HG02884 (cell line): ENCODE results near the gene RPS10.
A peak's percentile ranks its signal among the peaks of the same experiment; 100 is the strongest.

Source experiments
- ATAC-seq: cut with Tn5 transposase; IDR thresholded peaks from one replicate; pipeline ENCODE4 v1.9.1; 2021; ENCODE audit warnings: mild to moderate bottlenecking, moderate library complexity; ENCODE audit not compliant: unreplicated experiment

Gene RPS10

DNA sequence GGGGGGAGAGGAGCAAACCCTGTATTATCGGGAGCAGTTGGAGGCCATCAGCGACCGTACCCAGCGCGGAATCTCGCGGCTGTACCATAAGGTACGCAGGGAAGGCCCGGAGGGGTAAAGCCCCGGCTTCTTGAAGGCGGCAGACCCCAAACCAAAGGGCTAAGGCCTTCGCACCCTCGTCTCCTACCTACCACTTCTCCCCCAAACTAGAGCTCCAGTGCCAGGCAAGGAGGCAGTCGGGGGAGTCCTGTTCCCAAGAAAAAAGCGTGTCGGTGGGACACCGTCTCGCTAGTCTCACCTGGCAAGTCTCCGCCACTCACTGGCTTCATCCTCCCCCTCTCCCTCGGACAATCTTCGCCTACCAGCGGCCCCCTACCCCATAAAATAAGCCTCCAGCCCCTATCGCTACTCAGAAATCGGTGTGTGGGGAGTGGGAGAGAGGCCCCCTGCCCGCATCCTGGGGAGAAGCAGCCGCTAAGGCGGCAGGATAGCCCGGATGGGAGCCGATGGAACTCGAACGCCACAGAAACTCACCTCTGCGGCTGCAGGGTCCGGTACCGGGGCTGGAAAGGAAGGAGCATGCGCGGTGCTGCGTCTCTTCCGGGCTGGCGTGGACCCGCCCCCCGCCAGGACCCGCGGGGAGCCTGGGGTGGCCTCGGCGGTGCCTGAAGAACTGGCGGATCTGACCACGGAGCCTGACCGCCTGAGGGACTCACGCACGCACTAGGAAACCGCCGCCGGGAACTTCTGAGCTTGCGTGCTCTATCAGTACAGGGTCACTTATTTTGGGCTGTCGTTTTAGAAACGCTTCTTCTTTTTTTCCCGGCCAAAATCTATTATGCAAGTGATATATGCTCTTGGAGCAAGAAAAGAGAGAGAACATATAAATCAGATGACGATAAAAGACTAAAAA, at the start of gene RPS10:
TSS of gene RPS10 (minus strand) at position 572 of the 913 bp plus-strand sequence. CDS start 848 bp downstream, outside the sequence.
- ATAC-seq, result peak; percentile 74

DNA sequence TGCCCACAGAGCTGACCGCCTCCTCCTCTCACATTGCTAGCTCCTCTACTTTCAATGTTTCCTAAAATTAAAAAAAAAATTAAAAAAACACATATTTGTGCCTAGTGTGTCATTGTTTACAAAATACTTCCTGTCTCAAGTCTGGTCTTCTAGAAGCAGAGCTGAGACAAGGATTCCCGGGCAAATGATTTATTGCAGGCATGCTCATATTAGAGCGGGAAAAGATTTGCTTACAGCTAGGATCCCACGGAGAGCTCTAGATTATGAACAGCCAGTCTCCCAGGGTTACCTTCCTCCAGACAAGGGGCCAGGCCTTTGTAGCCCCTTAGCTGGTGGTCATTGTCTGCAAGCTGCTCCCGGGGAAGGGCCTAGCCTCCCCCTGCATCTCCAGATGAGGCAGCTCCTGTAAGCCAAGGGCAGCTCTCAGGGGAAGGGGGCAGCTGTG, 49.4 kb upstream of the RPS10 start:
- ATAC-seq, result no peak

DNA sequence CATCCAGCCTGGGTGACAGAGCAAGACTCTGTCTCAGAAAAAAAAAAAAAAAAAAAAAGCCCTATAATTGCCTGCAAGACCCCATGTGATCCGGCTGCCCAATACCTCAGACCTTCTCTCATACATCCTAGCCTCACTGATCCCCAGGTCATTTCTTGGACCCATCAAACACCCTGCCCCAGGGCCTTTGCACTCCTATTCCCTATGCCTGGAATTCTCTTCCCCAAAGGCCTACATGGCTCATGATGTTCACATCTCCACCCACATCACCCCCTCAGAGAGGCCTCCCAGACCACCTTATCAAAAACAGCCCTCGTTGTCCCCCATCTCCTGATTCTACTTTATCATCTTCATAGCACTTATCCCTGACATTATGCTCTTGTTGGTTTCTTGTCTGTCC, 48.9 kb upstream of the RPS10 start:
- ATAC-seq, result no peak

DNA sequence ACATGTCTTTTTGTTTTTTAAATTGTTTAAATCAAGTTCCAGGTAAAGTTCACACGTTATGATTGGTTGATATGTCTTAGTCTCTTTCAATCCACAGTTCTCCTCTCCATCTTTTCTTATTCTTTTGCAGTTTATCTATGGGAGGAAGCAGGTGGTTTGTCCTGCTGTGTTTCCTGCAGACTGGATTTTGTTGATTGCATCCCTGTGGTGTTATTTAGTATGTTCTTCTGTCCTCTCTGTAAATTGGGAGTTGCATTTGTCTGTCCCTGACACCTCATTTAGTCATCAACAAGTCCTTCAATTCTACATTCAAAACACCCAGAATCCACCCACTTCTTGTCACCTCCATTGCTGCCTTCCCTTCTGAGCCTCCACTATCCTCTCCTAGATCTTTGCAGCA, 48.1 kb upstream of the RPS10 start:
- no peak for ATAC-seq

DNA sequence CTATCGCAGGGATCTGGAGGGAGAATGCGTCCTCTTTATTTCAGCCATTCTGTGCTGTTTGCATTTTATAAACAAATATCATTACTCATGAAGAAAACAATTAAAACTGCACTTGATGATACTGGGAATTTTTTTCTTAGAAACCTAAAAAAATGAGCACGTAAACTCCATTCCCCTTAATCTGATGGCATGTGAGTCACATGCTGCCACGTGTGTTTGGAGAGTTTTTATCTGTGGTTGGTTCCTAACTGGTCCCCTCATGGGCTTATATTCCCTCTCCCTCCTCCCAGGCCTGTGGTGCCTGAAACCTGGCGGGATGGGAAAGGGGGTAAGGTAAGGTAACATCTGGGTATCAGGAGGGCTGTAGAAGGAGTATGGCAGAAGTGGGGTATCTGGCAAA, 46.6 kb upstream of the RPS10 start:
- ATAC-seq, result no peak

DNA sequence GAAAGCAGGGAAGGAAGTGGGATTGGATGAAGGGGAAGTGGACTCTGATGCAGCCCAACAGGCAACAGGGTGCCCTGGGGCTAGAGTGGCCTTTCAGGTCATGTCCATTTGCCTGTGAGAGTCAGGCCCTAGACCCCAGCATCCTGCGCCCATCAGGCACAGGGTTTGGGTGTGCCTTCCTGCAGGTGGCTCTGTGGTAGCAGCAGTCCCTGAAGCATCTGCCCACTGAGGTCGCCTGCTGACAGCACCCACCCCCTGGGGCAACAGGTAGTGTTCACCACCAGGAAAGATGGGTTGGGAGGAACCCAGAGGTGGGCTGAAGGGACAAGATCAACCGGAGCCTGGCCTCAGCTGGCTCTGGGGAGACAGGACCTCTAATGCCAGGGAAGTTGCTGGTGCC, 43.6 kb upstream of the RPS10 start:
- no peak for ATAC-seq

DNA sequence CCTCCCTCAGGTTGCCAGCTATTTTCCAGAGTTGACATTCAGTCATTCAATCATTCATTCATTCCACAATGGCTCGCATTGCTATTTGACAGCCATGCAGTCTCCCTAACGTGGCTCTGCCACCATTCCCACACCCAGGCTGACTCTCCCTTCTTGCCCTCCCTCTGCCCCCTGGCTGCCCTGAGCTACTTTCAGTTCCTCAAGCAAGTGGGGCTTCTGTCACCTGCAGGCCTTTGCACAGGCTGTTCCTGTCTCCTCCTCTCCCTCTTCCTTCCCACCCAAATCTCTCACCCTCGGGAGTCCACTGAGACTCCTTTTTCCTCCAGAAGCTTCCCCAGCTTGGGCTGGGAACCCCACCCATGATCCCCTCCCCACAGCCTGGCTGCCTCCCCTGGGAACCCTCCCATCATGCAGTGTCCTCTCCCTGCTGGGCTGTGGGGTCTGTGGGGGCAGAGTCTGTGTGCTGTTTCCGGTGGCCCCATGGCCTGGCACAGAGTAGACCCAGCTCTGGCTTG, 42.6 kb upstream of the RPS10 start:
- ATAC-seq, result no peak

DNA sequence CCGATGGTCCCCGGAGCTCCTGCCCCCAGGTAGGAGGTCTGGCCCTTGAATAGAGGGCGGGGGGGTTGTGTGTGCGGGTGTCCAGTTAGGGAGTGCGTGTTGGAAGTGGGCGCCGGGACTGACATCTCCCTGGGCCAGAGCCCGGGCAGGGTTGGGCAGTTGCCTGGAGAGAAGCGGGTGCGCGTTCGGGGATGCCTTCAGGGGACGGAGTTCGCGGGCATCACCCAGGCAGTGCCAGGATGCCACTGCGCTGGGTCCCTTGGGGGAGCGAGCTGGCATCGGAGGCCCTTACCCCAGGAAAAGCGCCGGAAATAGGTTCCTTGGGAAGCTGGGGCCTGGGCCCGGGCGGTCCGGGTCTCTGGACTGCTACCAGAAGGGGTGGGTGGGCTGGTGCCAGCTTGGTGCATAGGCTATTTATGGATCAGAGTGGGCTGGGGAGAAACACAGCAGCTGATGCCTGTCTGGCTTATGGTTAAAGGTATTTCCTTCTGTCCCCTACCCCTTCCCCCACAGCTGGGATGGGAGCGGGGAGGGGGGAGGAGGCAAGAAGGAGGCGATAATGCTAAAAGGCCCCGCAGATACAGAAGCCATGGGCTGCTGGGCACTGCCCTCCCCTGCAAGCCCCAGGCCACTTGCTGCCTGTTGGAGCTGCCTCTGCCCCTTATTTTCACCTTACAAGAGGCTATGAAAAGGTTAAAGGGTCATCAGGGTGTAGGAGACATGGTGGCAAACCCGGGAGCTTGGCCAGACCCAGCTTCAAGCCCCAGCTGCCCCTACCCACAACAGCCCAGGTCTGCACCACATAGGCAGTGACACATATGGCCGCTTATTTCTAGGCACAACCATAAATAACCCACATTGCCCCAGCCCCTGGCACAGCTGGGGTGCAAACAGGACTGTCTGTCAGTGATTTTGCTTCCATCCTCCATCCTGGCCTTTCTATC, 40.6 kb upstream of the RPS10 start:
- no peak for ATAC-seq

DNA sequence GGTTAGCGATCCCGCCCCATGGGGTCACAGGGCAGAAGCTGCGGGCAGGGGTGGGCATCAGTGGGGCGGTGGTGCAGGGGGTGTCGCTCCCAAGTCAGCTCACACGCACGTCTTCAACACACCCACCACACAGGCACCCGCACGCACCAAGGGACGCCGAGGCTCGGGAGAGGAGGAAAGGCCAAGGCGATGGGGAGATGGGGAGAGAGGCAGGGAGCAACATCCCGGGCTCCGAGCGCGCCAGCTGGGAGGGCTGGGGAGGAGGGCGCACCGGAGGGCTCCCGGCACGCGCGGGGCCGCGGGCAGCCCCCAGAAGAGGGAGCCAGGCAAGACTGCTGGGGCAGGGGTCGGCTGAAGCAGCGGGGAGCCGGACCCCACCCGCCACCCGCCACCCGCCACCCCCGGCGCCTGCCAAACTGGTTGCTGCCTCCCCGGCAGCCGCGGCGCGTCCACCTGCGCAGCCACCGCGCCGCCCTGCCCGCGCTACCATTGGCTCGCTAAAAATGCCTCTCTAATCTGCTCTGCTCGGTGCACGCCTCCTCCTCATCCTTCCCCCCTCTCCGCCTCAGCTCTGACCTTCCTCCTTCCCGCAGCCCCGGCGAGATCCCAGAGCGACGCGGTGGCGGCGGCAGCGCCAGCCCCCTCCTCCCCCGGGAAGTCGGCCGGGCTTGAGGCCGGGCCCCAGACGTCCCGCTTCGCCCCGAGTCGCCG, 39.8 kb upstream of the RPS10 start, which contains the start of gene PACSIN1:
TSS of gene PACSIN1 (plus strand) at position 546 of the 711 bp plus-strand sequence. CDS start 60,230 bp downstream, outside the sequence.
- ATAC-seq, result no peak

DNA sequence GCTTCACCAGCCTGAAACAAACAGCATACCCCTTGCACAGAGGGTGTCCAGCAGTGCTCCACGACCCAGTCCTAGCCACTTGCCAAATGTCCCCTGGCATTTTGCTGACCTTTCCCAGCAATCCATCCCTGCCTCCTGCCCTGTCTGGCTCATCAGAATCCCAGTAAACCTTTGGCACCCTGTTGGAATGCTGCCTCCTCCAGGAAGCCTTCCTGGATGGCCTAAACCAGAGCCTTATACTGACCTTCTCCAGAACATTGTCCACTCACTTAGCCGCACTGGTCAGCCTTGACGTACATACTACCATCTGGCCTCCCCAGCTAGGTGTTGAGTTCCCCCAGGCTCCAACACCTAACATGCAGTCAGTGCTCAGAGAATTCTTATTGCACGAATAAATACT, 38.0 kb upstream of the RPS10 start:
- no peak for ATAC-seq

DNA sequence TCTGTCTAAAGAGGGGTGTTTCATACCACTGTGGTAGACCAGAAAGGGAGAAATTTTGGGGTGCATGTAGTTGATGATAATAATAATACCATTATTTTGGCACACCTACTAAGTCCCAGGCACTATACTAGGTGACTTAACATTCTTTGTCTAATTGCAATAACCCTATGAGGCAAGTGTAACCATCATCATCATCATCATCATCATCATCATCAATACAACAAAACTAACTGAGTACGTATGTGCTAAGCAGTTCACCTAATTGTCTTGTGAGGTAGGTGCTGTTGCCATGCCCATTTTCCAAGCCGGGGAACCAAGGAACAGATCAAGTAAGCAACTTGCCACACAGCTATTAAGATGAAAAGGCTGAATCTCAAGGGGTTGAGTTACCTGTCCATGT, 37.4 kb upstream of the RPS10 start:
- ATAC-seq, result no peak

DNA sequence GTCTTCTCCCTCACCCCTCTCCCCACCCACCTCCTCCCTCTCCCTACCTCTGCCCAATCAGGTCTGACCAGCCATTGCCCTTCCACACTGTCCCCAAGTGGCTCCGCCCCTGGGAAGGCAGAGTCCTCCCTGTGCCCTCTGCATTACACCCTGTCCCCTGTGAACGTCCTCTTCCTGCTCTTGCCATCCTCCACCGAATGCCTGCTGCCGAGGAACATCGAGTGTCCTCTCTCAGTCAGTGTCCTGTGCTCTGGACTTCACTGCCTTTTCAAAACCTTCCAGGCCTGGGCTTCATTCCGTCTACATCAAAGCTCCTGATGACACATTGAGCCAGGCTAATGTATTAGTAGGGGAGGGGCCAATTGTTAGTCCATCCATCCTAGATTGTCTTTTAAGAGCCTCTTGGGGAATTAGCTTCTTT, 36.7 kb upstream of the RPS10 start:
- no peak for ATAC-seq

DNA sequence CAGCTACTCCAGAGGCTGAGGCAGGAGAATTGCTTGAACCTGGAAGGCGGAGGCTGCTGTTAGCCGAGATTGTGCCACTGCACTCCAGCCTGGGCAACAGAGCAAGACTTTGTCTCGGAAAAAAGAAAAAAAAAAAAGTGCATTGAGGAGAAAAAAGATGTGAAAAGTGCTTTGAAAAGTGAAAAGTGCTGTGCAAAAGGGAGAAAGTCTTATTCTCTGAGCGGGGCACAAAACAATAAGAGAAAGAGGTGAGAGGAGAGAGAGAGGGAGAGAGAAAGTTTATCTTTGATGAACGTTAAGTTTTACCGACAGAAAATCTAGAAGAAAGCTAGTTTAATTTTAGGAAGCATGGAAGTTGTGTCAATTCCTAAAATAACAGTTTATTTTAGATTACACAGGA, 36.1 kb upstream of the RPS10 start:
- ATAC-seq, result no peak

DNA sequence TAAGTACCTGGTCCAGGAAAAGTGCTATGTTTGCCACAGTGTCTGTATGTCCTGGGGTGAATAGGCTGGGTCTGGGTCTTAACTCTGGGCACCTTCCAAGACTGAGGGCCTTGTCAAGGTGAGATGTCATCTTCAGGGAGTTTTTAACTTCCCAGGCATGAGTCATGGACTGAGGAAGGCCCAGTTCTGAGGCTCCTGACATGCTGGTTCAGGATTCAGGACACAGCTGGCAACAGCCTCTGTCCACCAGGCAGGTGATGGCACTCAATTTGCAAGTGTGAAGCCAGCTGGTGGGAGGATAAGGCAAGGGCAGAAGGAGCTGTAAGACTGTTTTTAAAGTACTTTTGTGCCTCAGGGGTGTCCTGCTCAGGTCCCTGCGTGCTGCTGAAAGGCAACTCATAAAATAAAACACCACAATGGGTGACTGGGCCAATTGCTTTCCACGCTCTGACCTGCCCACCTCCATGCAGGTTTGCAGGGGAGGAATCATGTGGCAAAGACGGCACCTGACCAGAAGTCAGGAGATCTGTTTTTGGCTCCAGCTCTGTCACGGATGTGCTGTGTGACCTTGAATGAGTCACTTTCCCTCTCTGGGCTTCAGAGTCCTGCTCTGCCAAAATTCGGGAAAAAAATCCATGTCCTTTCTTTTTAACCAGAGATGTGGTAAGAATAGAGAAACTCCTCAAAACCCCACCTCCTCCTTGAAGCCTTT, 35.1 kb upstream of the RPS10 start:
- ATAC-seq, result no peak

DNA sequence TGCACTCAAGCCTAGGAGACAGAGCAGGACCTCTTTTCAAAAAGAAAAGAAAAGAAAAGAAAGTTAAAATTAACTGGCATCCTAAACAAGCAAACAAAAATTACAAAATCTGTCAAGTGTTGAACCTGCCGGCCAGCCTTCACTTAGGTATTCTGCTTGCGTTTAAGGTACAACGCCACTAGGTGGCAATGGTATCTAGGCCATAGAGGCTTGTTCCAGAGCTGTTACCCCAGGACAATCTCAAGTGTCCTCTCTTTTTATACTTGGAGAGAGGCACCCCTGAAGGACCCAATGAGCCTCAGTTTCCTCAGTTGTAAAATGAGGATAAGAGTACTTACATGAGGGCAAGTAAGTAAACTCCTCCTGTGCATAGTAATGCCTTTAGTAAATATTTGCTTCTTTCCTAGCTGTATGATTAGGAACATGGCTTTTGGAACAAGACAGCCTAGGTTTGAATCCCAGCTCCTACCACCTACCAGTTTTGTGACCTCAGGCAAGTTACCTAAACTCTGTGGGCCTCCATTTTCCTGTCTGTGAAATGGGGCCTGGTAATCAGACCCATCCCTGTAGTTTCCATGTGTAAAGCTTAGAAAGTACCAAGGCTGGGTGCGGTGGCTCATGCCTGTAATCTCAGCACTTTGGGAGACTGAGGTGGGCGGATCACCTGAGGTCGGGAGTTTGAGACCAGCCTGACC, 34.2 kb upstream of the RPS10 start:
- ATAC-seq, result no peak

DNA sequence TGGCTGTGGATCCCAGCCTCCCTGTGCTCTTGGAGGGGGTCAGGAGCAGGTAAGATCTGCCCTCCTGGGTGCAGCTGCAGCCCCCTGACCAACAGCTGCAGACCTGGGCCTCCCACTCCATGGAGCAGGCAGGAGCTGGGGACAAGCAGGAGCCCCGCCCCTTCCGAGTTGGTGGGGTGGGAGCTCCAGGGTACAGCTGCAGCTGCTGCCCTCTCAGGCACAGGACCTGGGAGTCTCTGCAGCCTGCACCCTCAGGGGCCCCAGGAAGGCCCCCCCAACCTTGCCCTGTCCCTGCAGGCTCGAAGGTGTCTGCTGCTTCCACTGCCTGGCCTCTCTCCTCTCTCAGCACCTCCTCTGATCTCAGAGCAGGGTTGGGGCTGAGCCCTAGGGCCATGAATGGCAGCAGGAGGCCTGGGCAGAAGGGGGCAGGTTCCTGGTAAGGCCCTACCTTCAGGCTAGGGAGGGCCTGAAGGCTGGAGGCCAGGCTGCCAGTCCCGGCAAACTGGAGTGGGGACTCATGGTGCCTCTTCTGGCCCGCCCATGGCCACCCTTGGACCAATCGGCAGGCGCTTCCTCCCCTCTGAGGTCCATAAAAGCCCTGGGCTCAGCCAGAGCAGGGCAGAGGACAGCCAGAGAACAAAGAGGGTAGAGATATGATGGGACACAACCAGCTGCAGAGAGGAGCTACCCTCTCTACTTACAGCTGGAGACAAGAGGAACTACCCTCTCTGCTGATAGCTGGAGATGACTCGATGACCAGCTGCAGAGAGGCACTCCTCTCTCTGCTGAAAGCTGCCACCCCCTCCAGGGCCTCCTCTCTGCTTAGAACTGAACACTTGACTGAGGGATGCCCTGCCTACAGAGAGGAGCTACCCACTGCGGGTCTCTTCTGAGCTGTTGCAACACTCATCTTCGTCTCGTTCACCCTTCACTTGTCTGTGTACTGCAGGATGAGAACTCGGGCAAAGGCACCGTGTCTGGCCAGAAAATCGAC, 32.2 kb upstream of the RPS10 start:
- no peak for ATAC-seq

DNA sequence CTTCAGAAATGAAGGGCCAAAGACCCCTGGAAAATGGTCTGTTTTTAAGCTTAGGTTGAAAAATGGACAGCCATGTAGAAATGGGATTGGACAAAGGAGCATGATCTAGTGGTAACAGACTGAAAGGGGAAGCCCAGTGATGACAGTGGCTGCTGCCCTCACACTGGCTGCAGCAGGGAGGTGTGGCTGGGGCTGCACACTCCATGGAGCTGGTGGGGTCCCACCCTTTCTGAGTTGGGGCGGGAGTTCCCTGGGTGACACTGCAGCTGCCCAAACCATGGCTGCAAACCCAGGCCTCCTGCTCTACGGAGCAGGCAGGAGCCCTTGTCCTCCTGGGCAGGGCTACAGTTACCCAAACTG, 31.5 kb upstream of the RPS10 start:
- no peak for ATAC-seq

DNA sequence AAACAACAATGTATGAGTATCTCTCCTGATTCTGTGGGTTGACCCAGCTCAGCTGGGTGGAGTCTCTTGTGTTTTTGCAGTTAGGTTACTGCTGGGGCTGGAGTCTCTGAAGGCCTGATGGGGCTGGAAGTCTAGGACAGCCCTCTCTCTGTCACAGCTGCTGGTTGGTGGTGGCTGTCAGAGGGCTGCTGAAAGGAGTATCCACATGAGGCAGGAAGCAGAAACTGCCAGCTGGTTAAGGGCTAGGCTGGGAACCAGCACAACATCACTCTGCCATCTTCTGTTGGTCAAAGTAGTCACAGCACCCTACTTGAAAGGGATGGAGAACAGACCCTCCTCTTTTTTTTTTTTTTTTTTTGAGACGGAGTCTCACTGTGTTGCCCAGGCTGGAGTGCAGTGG, 30.0 kb upstream of the RPS10 start:
- ATAC-seq, result no peak
